Activated CD8-positive, alpha-beta memory T cell treated with anti-CD3 and anti-CD28 coated beads, Interleukin-2, amount 50 U/mL, for 1 hour (primary cell): ENCODE data around the gene SCN9A.
"Not testable (repeated sequence)": the region's sequence is repeated elsewhere in the genome, so short reads cannot be mapped to it uniquely, and the experiment has no call there.

Source experiments
- DNase-seq: peaks from one replicate; pipeline ENCODE4 v3.0.0-alpha.2; 2020; ENCODE audit errors: extremely low read depth

SCN9A gene

GRCh38 chr2:166246901-166247300, 128.8 kb downstream of the SCN9A start:
- no peak for DNase-seq

GRCh38 chr2:166242309-166242708, 133.4 kb downstream of the SCN9A start:
- DNase-seq, result no peak

- no peak for DNase-seq
Measured at GRCh38 chr2:166240387-166241313, 135.1 kb downstream of the SCN9A start.

GRCh38 chr2:166239548-166239947, 136.2 kb downstream of the SCN9A start:
- DNase-seq, result no peak

- no peak for DNase-seq
Measured at GRCh38 chr2:166238176-166238575, 137.6 kb downstream of the SCN9A start.

- no peak for DNase-seq
Measured at GRCh38 chr2:166234112-166234846, 141.5 kb downstream of the SCN9A start.

GRCh38 chr2:166233244-166233643, 142.5 kb downstream of the SCN9A start:
- no peak for DNase-seq

- no peak for DNase-seq
Measured at GRCh38 chr2:166230724-166231070, 145.0 kb downstream of the SCN9A start.

- DNase-seq, result no peak
Measured at GRCh38 chr2:166230024-166230723, 145.6 kb downstream of the SCN9A start.

GRCh38 chr2:166229678-166230023, 146.1 kb downstream of the SCN9A start:
- DNase-seq, result no peak

- no peak for DNase-seq
Measured at GRCh38 chr2:166224197-166224596, 151.5 kb downstream of the SCN9A start.

- no peak for DNase-seq
Measured at GRCh38 chr2:166223298-166223697, 152.4 kb downstream of the SCN9A start.

- DNase-seq, result no peak
Measured at GRCh38 chr2:166211079-166211478, 164.7 kb downstream of the SCN9A start.

- DNase-seq, result not testable (repeated sequence)
Measured at GRCh38 chr2:166209944-166210343, 165.8 kb downstream of the SCN9A start.

- not testable (repeated sequence) for DNase-seq
Measured at GRCh38 chr2:166209367-166209766, 166.4 kb downstream of the SCN9A start.

- DNase-seq, result not testable (repeated sequence)
Measured at GRCh38 chr2:166206153-166206552, 169.6 kb downstream of the SCN9A start.

GRCh38 chr2:166202778-166203177, 173.0 kb downstream of the SCN9A start:
- DNase-seq, result no peak

GRCh38 chr2:166197446-166197845, 178.3 kb downstream of the SCN9A start:
- no peak for DNase-seq

- no peak for DNase-seq
Measured at GRCh38 chr2:166193407-166193806, 182.3 kb downstream of the SCN9A start.

- no peak for DNase-seq
Measured at GRCh38 chr2:166188084-166188483, 187.7 kb downstream of the SCN9A start.

GRCh38 chr2:166184789-166185188, 191.0 kb downstream of the SCN9A start:
- DNase-seq, result no peak

GRCh38 chr2:166181813-166182154, 194.0 kb downstream of the SCN9A start:
- DNase-seq, result no peak
